GM20431 (cell line): ENCODE data around the gene TMEM156.

Experiments
- in situ Hi-C: fragments of 300-500 bp; cut with MseI, MboI; formaldehyde crosslinking; loops from one replicate; pipeline ENCODE4 v1.15.0; 2020; ENCODE audit warnings: low sequenced_read_pairs; ENCODE audit not compliant: unreplicated experiment

The TMEM156 gene, protein sequence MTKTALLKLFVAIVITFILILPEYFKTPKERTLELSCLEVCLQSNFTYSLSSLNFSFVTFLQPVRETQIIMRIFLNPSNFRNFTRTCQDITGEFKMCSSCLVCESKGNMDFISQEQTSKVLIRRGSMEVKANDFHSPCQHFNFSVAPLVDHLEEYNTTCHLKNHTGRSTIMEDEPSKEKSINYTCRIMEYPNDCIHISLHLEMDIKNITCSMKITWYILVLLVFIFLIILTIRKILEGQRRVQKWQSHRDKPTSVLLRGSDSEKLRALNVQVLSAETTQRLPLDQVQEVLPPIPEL

DNA sequence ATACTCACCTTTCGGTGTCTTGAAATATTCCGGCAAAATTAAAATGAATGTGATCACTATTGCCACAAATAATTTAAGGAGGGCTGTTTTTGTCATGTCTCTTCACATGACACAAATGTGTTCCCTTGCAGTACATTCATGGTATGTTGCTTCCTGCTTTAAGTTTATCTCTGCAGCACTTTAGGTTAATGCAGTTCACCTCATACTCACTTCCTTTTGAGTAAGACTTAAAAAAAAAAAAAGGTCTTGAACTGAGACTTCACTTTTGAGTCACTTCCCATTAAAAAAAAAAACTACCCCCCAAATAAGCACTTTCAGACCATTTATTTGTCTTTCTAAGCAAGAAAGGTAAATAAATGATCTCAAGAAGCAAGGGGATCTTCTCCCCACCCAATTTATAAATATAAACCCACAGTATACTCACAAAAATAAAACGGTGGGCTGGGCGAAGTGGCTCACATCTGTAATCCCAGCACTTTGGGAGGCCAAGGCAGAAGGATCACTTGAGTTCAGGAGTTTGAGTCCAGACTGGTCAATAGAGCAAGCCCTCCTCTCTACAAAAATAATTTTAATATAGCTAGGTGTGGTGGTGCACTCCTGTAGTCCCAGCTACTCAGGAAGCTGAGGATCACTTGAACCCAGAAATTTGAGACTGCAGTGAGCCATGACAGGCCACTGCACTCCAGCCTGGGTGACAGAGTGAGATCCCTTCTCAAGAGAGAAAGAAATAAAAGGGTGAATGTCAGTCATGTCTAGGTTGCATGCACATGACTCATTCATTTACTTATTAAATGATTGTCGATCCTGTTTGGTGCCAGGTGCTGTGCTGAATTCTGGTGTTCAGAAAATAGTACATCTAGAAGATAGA, at the start of gene TMEM156:
TSS of gene TMEM156 (minus strand) at position 192 of the 868 bp plus-strand sequence. CDS start at position 96, 96 bp downstream.
- in situ Hi-C loops, result no loop called here

DNA sequence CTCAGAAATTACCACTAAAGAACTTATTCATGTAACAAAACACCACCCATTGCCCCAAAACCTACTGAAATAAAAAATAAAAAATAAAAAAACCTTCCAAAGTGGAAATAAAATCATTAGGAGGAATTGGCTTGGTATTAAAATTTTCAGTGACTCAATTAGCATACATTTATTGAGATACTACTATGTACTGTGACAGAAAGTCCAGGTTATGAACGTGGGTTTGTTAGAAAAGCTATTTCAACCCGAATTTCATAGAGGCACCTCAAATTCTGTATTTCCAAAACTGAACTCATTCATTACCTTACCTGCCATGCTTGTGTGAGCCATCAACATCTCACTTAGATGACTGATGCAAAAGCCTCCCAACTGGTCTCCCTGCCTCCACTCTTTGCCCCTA, 46.6 kb upstream of the TMEM156 start:
- in situ Hi-C loops, result no loop called here

DNA sequence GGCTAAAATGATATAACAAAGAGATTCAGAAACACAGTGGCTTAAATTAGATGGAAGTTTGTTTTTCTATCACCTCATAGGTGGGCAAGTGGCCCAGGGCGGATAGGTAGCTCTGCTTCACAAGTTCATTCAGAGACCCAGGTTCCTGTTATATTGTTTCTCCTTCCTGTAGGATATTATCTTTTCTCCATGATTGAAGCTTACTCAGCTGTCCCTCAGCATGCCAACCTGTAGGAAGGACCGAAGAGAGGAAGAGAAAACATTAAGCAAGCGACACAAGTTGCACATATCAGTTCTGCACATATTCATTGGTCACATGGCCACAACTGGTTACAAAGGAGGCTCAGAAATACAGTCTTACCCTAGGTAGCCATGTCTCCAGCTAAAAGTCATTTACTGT, 36.7 kb upstream of the TMEM156 start:
- in situ Hi-C loops, result no loop called here

- in situ Hi-C loops, result no loop called here
Observed at GRCh38 chr4:39067451-39067850, 35.2 kb upstream of the TMEM156 start.

DNA sequence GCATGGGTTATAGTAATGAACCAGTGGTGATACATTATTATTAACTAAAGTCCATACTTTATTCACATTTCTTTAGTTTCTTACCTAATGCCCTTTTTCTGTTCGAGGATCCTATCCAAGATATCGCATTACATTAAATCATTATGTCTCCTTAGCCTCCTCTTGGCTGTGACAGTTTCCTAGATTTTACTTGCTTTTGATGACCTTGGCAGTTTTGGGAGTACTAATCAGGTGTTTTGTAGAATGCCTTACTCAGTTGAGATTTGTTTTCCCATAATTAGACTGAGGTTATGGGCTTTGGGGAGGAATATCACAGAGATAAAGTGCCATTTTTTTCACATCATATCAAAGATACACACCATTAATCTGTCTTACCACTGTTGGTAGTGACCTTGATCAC, 34.8 kb upstream of the TMEM156 start:
- in situ Hi-C loops, result no loop called here

- in situ Hi-C loops, result no loop called here
Observed at GRCh38 chr4:39066371-39066770, 34.2 kb upstream of the TMEM156 start.

DNA sequence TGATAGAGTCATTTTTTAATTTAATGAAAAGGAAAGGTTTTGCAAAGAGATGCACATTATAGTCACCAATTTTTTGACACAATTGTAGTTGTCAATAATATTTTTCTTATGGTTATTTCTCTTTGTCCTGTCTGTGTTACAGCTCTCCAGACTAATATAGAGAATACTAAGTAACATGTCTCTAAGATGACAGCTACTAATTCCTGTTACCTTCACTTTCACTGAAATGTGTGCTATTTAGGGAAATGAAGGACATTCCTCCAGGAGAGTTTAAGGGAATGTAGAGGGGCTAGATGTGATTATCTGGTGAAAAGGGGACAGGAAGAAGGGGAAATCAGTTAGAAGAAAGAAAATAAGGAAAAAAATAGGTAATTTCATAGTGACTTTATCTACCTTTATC, 31.2 kb upstream of the TMEM156 start:
- in situ Hi-C loops, result no loop called here

DNA sequence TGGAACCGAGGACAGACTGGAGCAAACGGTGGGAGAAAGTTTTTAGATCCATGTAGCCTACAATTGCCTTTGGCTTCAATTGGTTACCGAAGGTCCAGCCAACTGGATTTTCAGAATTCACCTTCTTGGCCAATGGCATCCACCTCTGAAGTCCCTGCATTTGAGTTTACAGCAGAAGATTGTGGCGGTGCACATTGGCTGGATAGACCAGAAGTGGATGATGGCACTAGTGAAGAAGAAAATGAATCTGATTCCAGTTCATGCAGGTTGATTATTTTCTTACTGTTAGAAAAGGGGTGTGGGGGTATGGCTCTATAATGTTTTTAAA, 30.5 kb upstream of the TMEM156 start:
- in situ Hi-C loops, result no loop called here

DNA sequence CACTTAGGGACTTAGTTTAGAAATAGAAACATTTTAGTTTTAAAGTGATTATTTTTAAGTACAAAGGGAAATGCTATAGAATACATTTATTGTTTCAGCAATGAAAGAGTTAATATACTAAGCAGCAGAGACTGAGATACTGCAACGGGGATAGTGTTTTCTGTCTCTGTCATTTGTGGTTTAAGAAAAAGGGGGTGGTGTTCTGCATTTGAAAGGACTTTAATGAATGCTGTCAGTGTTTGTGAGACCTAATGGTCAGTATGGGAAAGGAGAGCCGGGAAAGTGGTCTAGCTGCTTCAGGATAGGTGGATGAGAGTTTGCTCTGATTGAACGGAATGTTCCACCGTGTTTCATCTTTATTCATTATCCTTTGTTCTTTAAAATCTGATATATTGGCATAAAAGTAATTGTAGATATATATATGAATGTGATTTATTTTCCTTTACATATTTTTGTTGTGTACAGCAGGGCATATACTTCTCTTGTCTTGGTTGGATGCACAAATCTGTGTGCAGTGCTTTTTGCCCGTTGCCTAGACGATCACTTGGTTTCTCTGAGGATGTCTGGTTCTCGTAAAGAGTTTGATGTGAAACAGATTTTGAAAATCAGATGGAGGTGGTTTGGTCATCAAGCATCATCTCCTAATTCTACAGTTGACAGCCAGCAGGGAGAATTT, 30.0 kb upstream of the TMEM156 start, which contains the start of gene KLHL5:
TSS of gene KLHL5 (plus strand) at position 139 of the 676 bp plus-strand sequence. CDS start at position 560, 421 bp downstream.
- in situ Hi-C loops, result no loop called here

DNA sequence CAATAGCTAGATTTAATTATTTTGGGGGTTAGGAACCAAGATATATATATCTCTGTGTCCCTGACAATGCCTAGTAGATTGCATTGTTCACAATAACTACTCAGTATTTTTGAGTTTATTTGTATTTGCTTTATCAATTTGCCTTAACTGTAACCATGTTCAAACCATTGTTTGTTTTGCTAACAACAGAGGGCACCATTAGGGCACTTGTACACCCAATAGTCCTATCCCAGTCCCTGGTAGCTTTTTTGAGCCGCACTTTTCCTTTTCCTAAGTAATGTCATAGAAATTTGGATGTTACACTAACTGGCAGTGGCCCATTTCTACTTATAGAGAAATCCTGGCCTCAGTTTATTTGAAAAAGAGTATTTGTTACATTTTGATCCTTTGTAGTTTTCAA, 29.2 kb upstream of the TMEM156 start:
- in situ Hi-C loops, result no loop called here

DNA sequence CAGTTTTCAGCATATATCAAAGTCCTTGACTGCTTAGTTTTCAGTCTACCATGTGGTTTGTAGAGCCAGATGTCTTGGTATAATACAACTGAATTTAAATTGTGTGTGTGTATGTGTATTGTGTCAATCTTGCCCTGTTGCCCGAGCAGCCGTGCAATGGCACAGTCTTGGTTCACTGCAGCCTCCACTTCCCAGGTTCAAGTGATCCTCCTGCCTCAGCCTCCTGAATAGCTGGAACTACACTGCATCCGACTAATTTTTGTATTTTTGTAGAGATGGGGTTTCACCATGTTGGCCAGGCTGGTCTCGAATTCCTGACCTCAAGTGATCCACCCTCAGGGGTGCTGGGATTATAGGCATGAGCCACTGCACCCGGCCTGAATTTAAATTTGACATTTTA, 23.8 kb upstream of the TMEM156 start:
- in situ Hi-C loops, result no loop called here

DNA sequence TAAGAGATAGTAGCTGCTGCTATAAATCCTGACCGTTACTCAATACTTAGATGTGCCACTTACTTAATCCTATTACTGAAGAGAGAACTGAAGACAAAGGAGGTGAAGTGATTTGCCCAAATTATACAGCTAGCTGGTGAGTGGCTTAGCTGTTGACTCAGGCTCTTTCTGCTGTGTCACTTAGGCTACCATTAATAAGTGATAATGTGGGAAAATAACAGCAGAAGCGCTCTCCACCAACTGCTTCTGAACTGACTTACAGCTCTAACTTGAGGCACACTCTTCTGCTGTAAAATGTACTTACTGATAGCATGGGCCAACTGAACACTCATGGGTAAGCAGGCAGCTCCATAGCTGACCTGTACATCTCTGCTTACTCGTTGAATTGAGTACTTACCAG, 22.3 kb upstream of the TMEM156 start:
- in situ Hi-C loops, result no loop called here

DNA sequence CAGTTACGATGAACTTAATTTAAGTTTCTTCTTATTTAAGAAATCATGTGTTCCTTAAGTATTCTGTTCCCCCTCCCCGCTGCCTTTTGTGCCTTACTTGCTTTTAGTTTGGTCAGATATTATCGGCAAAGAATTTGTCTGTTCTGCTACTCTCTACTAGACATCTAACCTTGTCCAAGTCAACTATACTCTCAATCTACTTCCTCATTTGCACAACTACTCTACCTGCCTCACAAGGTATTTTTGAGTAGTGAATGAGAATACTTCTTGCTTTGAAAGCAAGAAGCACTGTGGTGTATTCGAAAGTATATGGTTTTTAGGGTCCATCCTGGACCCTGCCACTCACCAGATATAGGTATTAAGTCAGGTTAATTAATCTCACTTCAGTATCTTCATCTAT, 21.8 kb upstream of the TMEM156 start:
- in situ Hi-C loops, result no loop called here

GRCh38 chr4:39051492-39051891, 19.3 kb upstream of the TMEM156 start:
- in situ Hi-C loops, result no loop called here

- in situ Hi-C loops, result no loop called here
Observed at GRCh38 chr4:39050590-39050989, 18.4 kb upstream of the TMEM156 start.

GRCh38 chr4:39048311-39048710, 16.1 kb upstream of the TMEM156 start:
- in situ Hi-C loops, result no loop called here

DNA sequence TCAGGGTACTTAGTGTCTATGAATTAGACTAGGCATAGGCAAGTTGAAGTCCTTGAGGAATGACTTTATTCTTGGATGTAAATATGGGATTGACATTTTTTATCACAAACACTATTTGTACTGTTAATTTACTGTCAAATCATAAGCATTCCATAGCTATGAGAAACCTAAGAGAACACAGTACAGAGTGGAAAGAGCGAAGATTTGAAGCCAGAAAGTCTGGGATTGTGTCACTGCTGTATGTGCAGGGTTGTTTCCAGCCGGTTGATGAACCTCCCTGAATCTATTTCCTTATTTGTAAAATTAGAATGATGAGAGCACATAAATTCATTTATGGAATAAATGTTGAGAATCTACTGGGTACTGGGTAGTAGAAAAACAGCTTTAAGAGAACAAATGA, 15.5 kb upstream of the TMEM156 start:
- in situ Hi-C loops, result no loop called here

- in situ Hi-C loops, result no loop called here
Observed at GRCh38 chr4:39046249-39046648, 14.0 kb upstream of the TMEM156 start.

DNA sequence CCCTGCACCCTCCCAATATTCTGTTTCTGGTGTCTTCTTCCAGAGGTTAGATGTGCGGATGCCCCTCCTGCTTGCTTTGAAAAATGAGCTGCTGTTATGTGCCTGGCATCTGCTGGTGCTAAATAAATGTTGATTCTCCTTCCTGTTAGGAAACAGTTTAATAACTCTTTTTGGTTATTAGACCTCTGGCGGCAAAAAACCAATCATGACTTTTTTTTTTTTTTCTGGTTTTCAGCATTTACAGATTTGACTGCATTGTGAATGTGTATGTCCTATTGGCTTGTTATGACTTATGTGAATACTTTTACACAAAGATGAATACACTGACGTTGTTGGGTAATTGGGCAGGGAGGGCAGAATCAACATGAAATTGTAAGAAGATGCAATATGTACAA, 13.6 kb upstream of the TMEM156 start:
- in situ Hi-C loops, result no loop called here

- in situ Hi-C loops, result no loop called here
Observed at GRCh38 chr4:39044956-39045826, 13.0 kb upstream of the TMEM156 start.
